Caco-2 (cell line): ENCODE data around the gene CDKN1C. TPM values are rescaled to one million over a fixed set of nuclear protein-coding genes. Genes with fewer than 3 reads are reported as not detected.
A peak's percentile ranks its signal among the peaks of the same experiment; 100 is the strongest.

ENCODE experiments used
- BruUV-seq: library from RNA; stranded (reverse); fragments of 400-500 nt; replicated peaks from 2 replicates; lab custom pipeline; 2021; lab: Mats Ljungman, UMichigan
- CTCF ChIA-PET: fragments of 300-600 bp; sonication (Branson Sonifier 250); formaldehyde crosslinking; loops from one replicate; lab custom pipeline; 2022; ENCODE audit warnings: antibody characterized with exemption; lab: Charles Lee
- POLR2A ChIA-PET: fragments of 300-600 bp; sonication (Branson Sonifier 250); formaldehyde crosslinking; loops from one replicate; lab custom pipeline; 2022; ENCODE audit warnings: antibody characterized with exemption; lab: Charles Lee
- DNase-seq, 2 experiments: peaks; one replicate each; pipeline versions ENCODE4 v3.0.0 to v3.0.0-alpha.2; 2020 to 2022
- H3K27me3 ChIP-seq: replicated peaks from 2 replicates; pipeline ENCODE4 v1.6.0; 2011; ENCODE audit warnings: low read length; ENCODE audit not compliant: control insufficient read depth, insufficient read depth
- H3K36me3 ChIP-seq: 2 replicates; pipeline ENCODE4 v1.5.1; 2011; ENCODE audit warnings: low read length; ENCODE audit not compliant: control insufficient read depth, insufficient read depth
- H3K4me1 ChIP-seq: fragments of 250-450 bp; sonication (Bioruptor Pico); 2 replicates; pipeline ENCODE4 v1.5.1; 2020; ENCODE audit warnings: mild to moderate bottlenecking
- H3K4me3 ChIP-seq: 2 replicates; pipeline ENCODE4 v1.5.1; 2011; ENCODE audit warnings: low read depth, mild to moderate bottlenecking, control low read depth, low read length
- H3K9me3 ChIP-seq: fragments of 250-450 bp; sonication (Bioruptor Pico); 2 replicates; pipeline ENCODE4 v1.5.1; 2020; ENCODE audit warnings: mild to moderate bottlenecking, moderate library complexity
- H3K27ac Mint-ChIP-seq: one replicate; pipeline ENCODE4 v1.8.0; 2022; ENCODE audit warnings: mixed read lengths; ENCODE audit not compliant: unreplicated experiment
- H3K27me3 Mint-ChIP-seq: one replicate; pipeline ENCODE4 v1.8.0; 2022; ENCODE audit warnings: mixed read lengths; ENCODE audit not compliant: insufficient read depth, unreplicated experiment
- H3K36me3 Mint-ChIP-seq: one replicate; pipeline ENCODE4 v1.8.0; 2022; ENCODE audit warnings: mild to moderate bottlenecking, mixed read lengths; ENCODE audit not compliant: insufficient read depth, unreplicated experiment
- H3K4me1 Mint-ChIP-seq: one replicate; pipeline ENCODE4 v1.8.0; 2022; ENCODE audit warnings: low read depth, mixed read lengths; ENCODE audit not compliant: unreplicated experiment
- H3K4me3 Mint-ChIP-seq: one replicate; pipeline ENCODE4 v1.8.0; 2022; ENCODE audit warnings: mild to moderate bottlenecking, moderate library complexity, mixed read lengths; ENCODE audit not compliant: unreplicated experiment
- H3K9me3 Mint-ChIP-seq: one replicate; pipeline ENCODE4 v1.8.0; 2022; ENCODE audit warnings: mixed read lengths; ENCODE audit not compliant: unreplicated experiment
- intact Hi-C: fragments of 100-400 bp; cut with micrococcal nuclease; formaldehyde crosslinking; loops from one replicate; pipeline ENCODE4 v1.10.0; 2022; ENCODE audit not compliant: unreplicated experiment
- total RNA-seq: library from RNA; stranded (reverse); gene quantifications from 2 replicates; pipeline ENCODE4 v1.2.3, GENCODE V29; 2022
- TF ChIP-seq, protein P1 (sequence below), 2 experiments: fragments of 200-600 bp in 1 of 2; IDR thresholded peaks; 1 replicate in 1 of 2; 2 replicates in 1 of 2; pipeline versions ENCODE4 v1.5.1 to v1.8.0; 2011 to 2022; ENCODE audit warnings: antibody characterized with exemption in 1 of 2, control low read depth in 1 of 2, inconsistent platforms in 1 of 2, low read depth in 1 of 2, low read length in 1 of 2, mild to moderate bottlenecking in 1 of 2, moderate library complexity in 1 of 2; ENCODE audit not compliant: insufficient read depth in 1 of 2, severe bottlenecking in 1 of 2, unreplicated experiment in 1 of 2

The CDKN1C gene
- total RNA-seq, 1 experiment from 2014 or later, result 25.5 TPM

DNA sequence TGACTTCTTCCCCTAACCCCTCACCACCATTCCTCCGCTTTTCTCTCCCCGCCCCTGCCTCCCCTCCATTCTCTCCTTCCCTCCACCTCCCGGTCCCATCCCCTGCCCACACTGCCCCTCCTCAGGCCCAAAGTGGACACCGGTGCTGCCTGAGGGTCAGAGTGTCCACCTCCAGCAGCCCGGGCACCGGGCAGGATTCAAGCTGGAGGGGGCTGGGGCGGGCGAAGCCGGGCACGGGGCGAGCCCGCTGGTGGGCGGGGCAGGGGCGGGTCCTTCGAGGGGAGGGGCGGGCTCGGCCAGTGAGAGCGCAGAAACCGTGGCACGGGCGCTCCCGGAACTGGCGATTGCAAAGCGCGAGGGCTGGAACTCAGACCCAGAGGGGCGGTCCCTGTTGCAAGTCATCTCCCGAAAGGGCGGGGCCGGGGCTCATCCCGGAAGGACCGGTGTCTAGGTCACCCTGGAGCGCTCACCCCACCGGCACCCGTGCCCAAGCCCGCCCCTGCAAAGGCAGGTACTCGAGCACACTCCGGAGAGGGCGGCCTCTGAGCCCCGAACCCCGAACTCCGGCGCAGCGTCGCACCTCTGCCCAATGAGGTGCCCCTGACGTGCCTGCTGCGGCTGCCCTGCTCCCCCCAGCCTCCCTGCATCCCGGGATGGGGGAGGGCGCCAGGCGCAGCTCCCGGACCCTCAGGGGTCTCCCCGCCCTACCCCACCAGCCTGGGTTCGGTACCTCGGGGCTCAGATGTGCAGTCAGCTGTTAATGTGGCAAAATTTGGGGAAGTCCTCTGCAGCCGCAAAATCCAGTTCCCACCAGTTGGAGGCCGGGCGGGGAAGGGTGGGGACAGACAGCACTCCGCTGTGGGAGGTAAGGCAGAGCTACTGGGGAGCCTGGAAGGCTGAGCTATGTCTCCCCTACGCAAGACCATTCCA is 16.5 kb upstream of the CDKN1C start:
- peaks cover 32% of the 10 kb centered on the region for H3K4me1 ChIP-seq
- BruUV-seq, result no TSS peak
- CTCF ChIA-PET, result interaction anchor here (0.6 to 1.6 kb wide), 8 partner anchors 13 to 222 kb away, joined by 3 to 16 read pairs (median 4); partner anchors contain the start of gene PHLDA2
- TF ChIP-seq, protein P1, sequence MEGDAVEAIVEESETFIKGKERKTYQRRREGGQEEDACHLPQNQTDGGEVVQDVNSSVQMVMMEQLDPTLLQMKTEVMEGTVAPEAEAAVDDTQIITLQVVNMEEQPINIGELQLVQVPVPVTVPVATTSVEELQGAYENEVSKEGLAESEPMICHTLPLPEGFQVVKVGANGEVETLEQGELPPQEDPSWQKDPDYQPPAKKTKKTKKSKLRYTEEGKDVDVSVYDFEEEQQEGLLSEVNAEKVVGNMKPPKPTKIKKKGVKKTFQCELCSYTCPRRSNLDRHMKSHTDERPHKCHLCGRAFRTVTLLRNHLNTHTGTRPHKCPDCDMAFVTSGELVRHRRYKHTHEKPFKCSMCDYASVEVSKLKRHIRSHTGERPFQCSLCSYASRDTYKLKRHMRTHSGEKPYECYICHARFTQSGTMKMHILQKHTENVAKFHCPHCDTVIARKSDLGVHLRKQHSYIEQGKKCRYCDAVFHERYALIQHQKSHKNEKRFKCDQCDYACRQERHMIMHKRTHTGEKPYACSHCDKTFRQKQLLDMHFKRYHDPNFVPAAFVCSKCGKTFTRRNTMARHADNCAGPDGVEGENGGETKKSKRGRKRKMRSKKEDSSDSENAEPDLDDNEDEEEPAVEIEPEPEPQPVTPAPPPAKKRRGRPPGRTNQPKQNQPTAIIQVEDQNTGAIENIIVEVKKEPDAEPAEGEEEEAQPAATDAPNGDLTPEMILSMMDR (IDR thresholded peaks at IDR 0.05; ENCODE audit: insufficient read depth in 1 of 2, low read depth in 1 of 2, low read length in 1 of 2, severe bottlenecking in 1 of 2, unreplicated experiment in 1 of 2), result no peak
- Mint-ChIP-seq H3K27me3 (no peaks in the 10 kb centered on the region), H3K36me3 (peaks cover 21% of the 10 kb centered on the region), H3K4me3 (peak overlapping the region; percentile 76), H3K4me1 (peaks cover 22% of the 10 kb centered on the region), H3K27ac (peak overlapping the region; percentile 81), H3K9me3 (peaks cover 18% of the 10 kb centered on the region)
- peak; percentile 96 to 97 for DNase-seq
- no peaks in the 10 kb centered on the region; the same call in 1 of the 2 replicates for H3K36me3 ChIP-seq
- POLR2A ChIA-PET, result interaction anchor here (1.4 to 2.9 kb wide), 2 partner anchors 14 to 27 kb away, joined by 4 to 16 read pairs; partner anchors contain the start of gene PHLDA2
- H3K4me3 ChIP-seq, result peak overlapping the region; percentile 68
- no peaks in the 10 kb centered on the region for H3K27me3 ChIP-seq
- intact Hi-C loops, result loop anchor here (1.0 kb wide), 2 partner anchors 10 to 28 kb away; no protein-coding TSS in a partner anchor
- peaks cover 3% of the 10 kb centered on the region; the same call in 1 of the 2 replicates for H3K9me3 ChIP-seq

DNA sequence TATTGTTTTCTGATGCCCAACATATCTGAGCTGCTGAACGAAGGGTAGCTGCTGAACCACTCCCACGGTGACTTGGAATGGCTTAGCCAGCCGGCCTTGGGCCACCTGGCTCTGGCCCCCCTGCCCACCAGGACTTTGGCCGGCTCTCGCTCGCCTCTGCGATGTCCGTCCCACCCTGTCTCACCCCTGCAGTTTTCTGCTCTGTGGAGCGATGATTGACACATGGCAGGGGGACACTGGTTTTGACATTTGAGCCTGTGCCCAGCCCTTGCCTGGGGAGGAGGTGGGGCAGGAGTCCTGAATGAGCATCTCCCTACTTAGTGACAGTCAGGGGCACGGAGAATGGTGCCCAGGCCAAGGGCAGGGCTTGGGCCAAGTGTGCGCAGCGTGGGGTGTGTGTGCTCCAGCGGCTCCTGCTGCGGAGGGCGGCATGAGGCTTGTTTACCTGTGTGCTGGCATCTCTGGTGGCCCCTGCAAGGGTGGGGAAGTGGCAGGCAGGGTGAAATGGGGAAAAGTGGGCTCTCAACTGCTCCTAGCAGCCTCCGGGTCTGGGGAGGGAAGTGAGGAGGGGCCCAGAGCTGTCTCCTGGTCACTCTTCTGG is 15.7 kb upstream of the CDKN1C start:
- CTCF ChIA-PET, result interaction anchor here (0.9 to 1.5 kb wide), 2 partner anchors 12 to 23 kb away, joined by 5 read pairs; no protein-coding TSS in a partner anchor
- H3K27me3 ChIP-seq, result no peaks in the 10 kb centered on the region
- intact Hi-C loops, result no loop called here
- H3K36me3 Mint-ChIP-seq, result peaks cover 21% of the 10 kb centered on the region
- H3K27ac Mint-ChIP-seq, result no peak overlapping the region
- H3K4me1 ChIP-seq, result peaks cover 32% of the 10 kb centered on the region
- POLR2A ChIA-PET, result no interaction called here
- DNase-seq, result no peak
- H3K9me3 ChIP-seq, result peaks cover 3% of the 10 kb centered on the region; the same call in 1 of the 2 replicates
- H3K9me3 Mint-ChIP-seq, result peaks cover 18% of the 10 kb centered on the region
- TF ChIP-seq, protein P1 (IDR thresholded peaks at IDR 0.05; ENCODE audit: insufficient read depth in 1 of 2, low read depth in 1 of 2, low read length in 1 of 2, severe bottlenecking in 1 of 2, unreplicated experiment in 1 of 2), result no peak
- peak overlapping the region; percentile 76 for H3K4me3 Mint-ChIP-seq
- no peaks in the 10 kb centered on the region; the same call in 1 of the 2 replicates for H3K36me3 ChIP-seq
- peaks cover 22% of the 10 kb centered on the region for H3K4me1 Mint-ChIP-seq
- no peaks in the 10 kb centered on the region for H3K27me3 Mint-ChIP-seq
- H3K4me3 ChIP-seq, result peak overlapping the region; percentile 68
- BruUV-seq, result no TSS peak
